ENCODE data around the gene ARMC7. TPM values are rescaled to one million over a fixed set of nuclear protein-coding genes. Genes with fewer than 3 reads are reported as not detected.

The ARMC7 gene
- total and polyA plus RNA-seq, 2 donors (not counting 1 experiment from before 2014, with no cell fraction given), result 10.4 to 15.9 TPM

DNA sequence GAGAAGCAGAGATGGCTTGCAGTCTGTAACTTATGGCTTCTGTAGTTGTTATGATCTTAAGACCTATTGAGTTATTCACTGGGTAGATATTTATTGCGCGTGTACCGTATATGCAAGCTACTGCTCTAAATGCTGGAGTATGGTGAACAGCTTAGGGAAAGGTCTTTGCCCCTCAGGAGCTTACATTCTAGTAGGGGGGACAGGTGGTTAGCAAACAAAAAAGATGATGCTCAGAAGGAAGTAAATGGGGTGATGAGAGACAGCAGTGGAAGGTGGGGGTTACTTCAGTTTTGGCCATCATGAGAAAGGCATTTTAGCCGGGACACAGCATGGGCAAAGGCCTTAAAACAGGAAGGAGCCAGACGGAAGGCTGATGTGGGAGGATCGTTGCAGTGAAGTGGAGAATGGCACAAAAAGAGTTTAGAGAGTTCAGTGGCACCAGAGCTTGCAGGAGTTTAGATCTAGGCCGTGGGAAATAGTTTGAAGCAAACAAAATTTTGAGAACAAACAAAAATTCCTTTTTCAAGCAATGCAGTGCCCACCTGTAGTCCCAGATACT, 2.1 kb downstream of the ARMC7 start:
- Histone ChIP-seq H3K79me2 (ENCODE audit: control insufficient read depth, insufficient read depth, low read length) (peaks cover 29% of the 10 kb centered on the region), H3K9ac (ENCODE audit: low read length) (no peak overlapping the region), H3K4me3 (ENCODE audit: control extremely low read depth in 1 of 5, extremely low read depth in 1 of 5, insufficient read depth in 1 of 5, low read depth in 2 of 5, low read length in 4 of 5) (no peak overlapping the region), H4K20me1 (ENCODE audit: control insufficient read depth, insufficient read depth, low read length, poor library complexity, severe bottlenecking) (no peaks in the 10 kb centered on the region), H3K4me2 (replicated peaks; ENCODE audit: low read depth, low read length, poor library complexity, severe bottlenecking) (no peak overlapping the region), H3K4me1 (ENCODE audit: control insufficient read depth in 2 of 2, insufficient read depth in 2 of 2, low read length in 2 of 2) (peaks cover 43 to 50% of the 10 kb centered on the region in 2 donors), H3K36me3 (replicated peaks in 1 of 2; ENCODE audit: control extremely low read depth in 1 of 2, control insufficient read depth in 1 of 2, extremely low read depth in 1 of 2, insufficient read depth in 2 of 2, low read length in 1 of 2) (no peaks in the 10 kb centered on the region), H3K9me3 (ENCODE audit: control extremely low read depth in 1 of 3, control insufficient read depth in 2 of 3, insufficient read depth in 1 of 3, low read length in 2 of 3) (no peaks in the 10 kb centered on the region), H3K27me3 (replicated peaks in 1 of 4; ENCODE audit: control extremely low read depth in 1 of 4, control insufficient read depth in 3 of 4, insufficient read depth in 4 of 4, low read length in 3 of 4) (no peaks in the 10 kb centered on the region), H3K27ac (ENCODE audit: low read length in 2 of 2) (no peak overlapping the region), H2AFZ (ENCODE audit: insufficient read depth, low read depth, low read length, poor library complexity, severe bottlenecking) (no peak overlapping the region)
- TF ChIP-seq EZH2 (IDR thresholded peaks at IDR 0.05; ENCODE audit: borderline replicate concordance, insufficient read depth, low read depth, low read length, poor library complexity, severe bottlenecking), result no peak
- TF ChIP-seq, protein P1, sequence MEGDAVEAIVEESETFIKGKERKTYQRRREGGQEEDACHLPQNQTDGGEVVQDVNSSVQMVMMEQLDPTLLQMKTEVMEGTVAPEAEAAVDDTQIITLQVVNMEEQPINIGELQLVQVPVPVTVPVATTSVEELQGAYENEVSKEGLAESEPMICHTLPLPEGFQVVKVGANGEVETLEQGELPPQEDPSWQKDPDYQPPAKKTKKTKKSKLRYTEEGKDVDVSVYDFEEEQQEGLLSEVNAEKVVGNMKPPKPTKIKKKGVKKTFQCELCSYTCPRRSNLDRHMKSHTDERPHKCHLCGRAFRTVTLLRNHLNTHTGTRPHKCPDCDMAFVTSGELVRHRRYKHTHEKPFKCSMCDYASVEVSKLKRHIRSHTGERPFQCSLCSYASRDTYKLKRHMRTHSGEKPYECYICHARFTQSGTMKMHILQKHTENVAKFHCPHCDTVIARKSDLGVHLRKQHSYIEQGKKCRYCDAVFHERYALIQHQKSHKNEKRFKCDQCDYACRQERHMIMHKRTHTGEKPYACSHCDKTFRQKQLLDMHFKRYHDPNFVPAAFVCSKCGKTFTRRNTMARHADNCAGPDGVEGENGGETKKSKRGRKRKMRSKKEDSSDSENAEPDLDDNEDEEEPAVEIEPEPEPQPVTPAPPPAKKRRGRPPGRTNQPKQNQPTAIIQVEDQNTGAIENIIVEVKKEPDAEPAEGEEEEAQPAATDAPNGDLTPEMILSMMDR (IDR thresholded peaks at IDR 0.05), result no peak
- DNase-seq (no peak), ATAC-seq (ENCODE audit: low read depth) (no peak)
- no peaks in the 10 kb centered on the region for H3K9me3 Mint-ChIP-seq (ENCODE audit: insufficient read depth)
- peak overlapping the region; percentile 63 for H3K4me3 Mint-ChIP-seq
- ChIA-PET CTCF (interaction anchor here (0.6 to 11.4 kb wide), 10 partner anchors 10 to 159 kb away, joined by 4 to 373 read pairs (median 8); partner anchors contain the start of genes MIF4GD, NT5C and NUP85), POLR2A (interaction anchor here (0.6 to 2.8 kb wide), 4 partner anchors 12 to 44 kb away, joined by 3 to 8 read pairs (median 4); partner anchors contain the start of gene NT5C)
- no peaks in the 10 kb centered on the region for H3K27me3 Mint-ChIP-seq
- peaks cover 50% of the 10 kb centered on the region for H3K4me1 Mint-ChIP-seq
- intact Hi-C loops (cut with micrococcal nuclease), result no loop called here
- peak overlapping the region; percentile 60 for H3K27ac Mint-ChIP-seq
- 98% methylated on average over 5 of the region's 7 CpGs for WGBS (ENCODE audit: insufficient coverage)

Data from B cell (primary cell).